Keratinocyte (primary cell): ENCODE results near the gene MLXIP. TPM values are rescaled to one million over a fixed set of nuclear protein-coding genes. Genes with fewer than 3 reads are reported as not detected.

Source experiments
- DNase-seq: peaks from one replicate; pipeline ENCODE4 v3.0.0-alpha.2; 2011; ENCODE audit warnings: low read depth, missing footprints, low spot score
- FAIRE-seq: peaks from 2 replicates; lab custom pipeline; 2011; peaks lifted over from hg19 to GRCh38; lab: Jason Lieb, UNC
- H2AFZ ChIP-seq: 2 replicates; pipeline ENCODE4 v1.6.0; 2012; ENCODE audit warnings: low read length, control low read depth, inconsistent platforms; ENCODE audit not compliant: control insufficient read depth
- H3K27ac ChIP-seq: 2 replicates; pipeline ENCODE4 v1.5.1; 2011; ENCODE audit warnings: low read length; ENCODE audit not compliant: control insufficient read depth, insufficient read depth
- H3K27me3 ChIP-seq: 3 replicates; pipeline ENCODE4 v1.6.0; 2011; ENCODE audit warnings: low read length; ENCODE audit not compliant: control insufficient read depth, insufficient read depth; ENCODE audit errors: extremely low read depth
- H3K36me3 ChIP-seq, 2 experiments: 2 replicates in 1 of 2; 3 replicates in 1 of 2; pipeline ENCODE4 v1.5.1; 2011; ENCODE audit warnings: low read length in 2 of 2, mild to moderate bottlenecking in 1 of 2; ENCODE audit not compliant: control insufficient read depth in 2 of 2, insufficient read depth in 2 of 2; ENCODE audit errors: extremely low read depth in 1 of 2
- H3K4me1 ChIP-seq: 3 replicates; pipeline ENCODE4 v1.5.1; 2011; ENCODE audit warnings: low read length; ENCODE audit not compliant: control insufficient read depth, insufficient read depth; ENCODE audit errors: extremely low read depth
- H3K4me2 ChIP-seq: 3 replicates; pipeline ENCODE4 v1.6.0; 2011; ENCODE audit warnings: low read depth, low read length; ENCODE audit not compliant: control insufficient read depth, insufficient read depth; ENCODE audit errors: extremely low read depth
- H3K4me3 ChIP-seq, 3 experiments: fragments of 200-600 bp in 1 of 3; sonication (generic) in 1 of 3; 2 replicates in 2 of 3; 3 replicates in 1 of 3; pipeline ENCODE4 v1.5.1; 2011 to 2016; ENCODE audit warnings: low read length in 3 of 3, mild to moderate bottlenecking in 3 of 3, control low read depth in 2 of 3, inconsistent platforms in 1 of 3, low read depth in 1 of 3, mixed read lengths in 1 of 3, mixed run types in 1 of 3, moderate library complexity in 1 of 3; ENCODE audit not compliant: control insufficient read depth in 2 of 3, insufficient read depth in 2 of 3; ENCODE audit errors: extremely low read depth in 1 of 3
- H3K79me2 ChIP-seq: 2 replicates; pipeline ENCODE4 v1.6.0; 2012; ENCODE audit warnings: low read length; ENCODE audit not compliant: control insufficient read depth, insufficient read depth
- H3K9ac ChIP-seq: 3 replicates; pipeline ENCODE4 v1.6.0; 2011; ENCODE audit warnings: low read length; ENCODE audit not compliant: control insufficient read depth, insufficient read depth; ENCODE audit errors: extremely low read depth
- H3K9me1 ChIP-seq: 3 replicates; pipeline ENCODE4 v1.6.0; 2011; ENCODE audit warnings: low read length; ENCODE audit not compliant: control insufficient read depth, insufficient read depth; ENCODE audit errors: extremely low read depth
- H3K9me3 ChIP-seq: 2 replicates; pipeline ENCODE4 v1.5.1; 2012; ENCODE audit warnings: low read depth, low read length; ENCODE audit not compliant: control insufficient read depth
- H4K20me1 ChIP-seq: 3 replicates; pipeline ENCODE4 v1.6.0; 2011; ENCODE audit warnings: low read length; ENCODE audit not compliant: control insufficient read depth, insufficient read depth; ENCODE audit errors: extremely low read depth
- CTCF ChIP-seq, 3 experiments: IDR thresholded peaks in 1 of 3; conservative IDR thresholded peaks in 1 of 3; optimal IDR thresholded peaks in 1 of 3; 2 replicates in 2 of 3; 3 replicates in 1 of 3; pipeline versions ENCODE3 to v1.5.1; 2011; ENCODE audit warnings: low read length in 3 of 3, mild to moderate bottlenecking in 3 of 3, moderate library complexity in 2 of 3, control low read depth in 1 of 3, inconsistent platforms in 1 of 3; ENCODE audit not compliant: insufficient read depth in 2 of 3; ENCODE audit errors: extremely low read depth in 1 of 3
- EZH2 ChIP-seq: IDR thresholded peaks from one replicate; pipeline ENCODE4 v1.6.1; 2012; ENCODE audit warnings: inconsistent platforms, mild to moderate bottlenecking, low read length, moderate library complexity
- dilution Hi-C: fragments of 300-500 bp; cut with MboI; formaldehyde crosslinking; loops from one replicate; pipeline ENCODE4 v1.7.0; 2020; ENCODE audit warnings: low sequenced_read_pairs; ENCODE audit not compliant: extremely low pct_ligation_motif_present
- polyA plus RNA-seq, 5 experiments: library from polyadenylated mRNA; depleted of rRNA in 3 of 5; stranded (reverse) in 3 of 5; stranded (forward) in 1 of 5; unstranded in 1 of 5; fragments of >200 nt; gene quantifications; 1 replicate in 1 of 5; 2 replicates in 3 of 5; 3 replicates in 1 of 5; pipeline versions ENCODE4 v1.2.1 to v1.2.3, GENCODE V29; 2011 to 2012; ENCODE audit warnings: missing spikeins in 2 of 5, low read depth in 1 of 5, low replicate concordance in 1 of 5

MLXIP gene
- polyA plus RNA-seq, 1 donor (not counting 4 experiments of a cell fraction or from before 2014, with no cell fraction given) = 5.5 TPM

- FAIRE-seq (no peak), DNase-seq (no peak)
- Histone ChIP-seq H2AFZ (no peak overlapping the region), H3K9me3 (no peaks in the 10 kb centered on the region), H3K4me1 (no peaks in the 10 kb centered on the region), H3K4me3 (no peak overlapping the region), H3K27me3 (no peaks in the 10 kb centered on the region), H3K79me2 (no peaks in the 10 kb centered on the region), H3K9me1 (no peaks in the 10 kb centered on the region), H3K9ac (no peak overlapping the region), H3K27ac (no peak overlapping the region), H3K36me3 (peaks cover 11 to 24% of the 10 kb centered on the region in 2 experiments), H4K20me1 (no peaks in the 10 kb centered on the region), H3K4me2 (no peak overlapping the region)
- no peak for TF ChIP-seq CTCF (optimal IDR thresholded peaks at IDR 0.05 in 1 of 3, IDR thresholded peaks at IDR 0.05 in 1 of 3, conservative IDR thresholded peaks at IDR 0.05 in 1 of 3; ENCODE audit: extremely low read depth in 1 of 3, insufficient read depth in 2 of 3, low read length in 3 of 3)
- no peak for TF ChIP-seq EZH2
- dilution Hi-C loops = no loop called here
Measured at GRCh38 chr12:122042910-122043309, 35.6 kb upstream of the MLXIP start.

GRCh38 chr12:122043476-122043875, 35.1 kb upstream of the MLXIP start:
- Histone ChIP-seq H3K27me3 (no peaks in the 10 kb centered on the region), H3K27ac (no peak overlapping the region), H3K9ac (no peak overlapping the region), H3K4me2 (no peak overlapping the region), H3K9me1 (no peaks in the 10 kb centered on the region), H3K4me1 (no peaks in the 10 kb centered on the region), H3K9me3 (no peaks in the 10 kb centered on the region), H2AFZ (no peak overlapping the region), H3K79me2 (no peaks in the 10 kb centered on the region), H3K36me3 (peaks cover 13 to 22% of the 10 kb centered on the region in 2 experiments), H3K4me3 (no peak overlapping the region), H4K20me1 (no peaks in the 10 kb centered on the region)
- dilution Hi-C loops = no loop called here
- no peak for TF ChIP-seq EZH2
- TF ChIP-seq CTCF (optimal IDR thresholded peaks at IDR 0.05 in 1 of 3, IDR thresholded peaks at IDR 0.05 in 1 of 3, conservative IDR thresholded peaks at IDR 0.05 in 1 of 3; ENCODE audit: extremely low read depth in 1 of 3, insufficient read depth in 2 of 3, low read length in 3 of 3) = no peak
- FAIRE-seq = no peak
- no peak for DNase-seq
